NOMO-1 treated with dmso at 0.1 percent for 144 hours (cell line): Measurements from ENCODE around the gene TMEM245.

ENCODE experiments used
- DNase-seq: peaks from one replicate; lab custom pipeline; 2025; ENCODE audit not compliant: unreplicated experiment; lab: John Stamatoyannopoulos, UW

TMEM245 gene

DNA sequence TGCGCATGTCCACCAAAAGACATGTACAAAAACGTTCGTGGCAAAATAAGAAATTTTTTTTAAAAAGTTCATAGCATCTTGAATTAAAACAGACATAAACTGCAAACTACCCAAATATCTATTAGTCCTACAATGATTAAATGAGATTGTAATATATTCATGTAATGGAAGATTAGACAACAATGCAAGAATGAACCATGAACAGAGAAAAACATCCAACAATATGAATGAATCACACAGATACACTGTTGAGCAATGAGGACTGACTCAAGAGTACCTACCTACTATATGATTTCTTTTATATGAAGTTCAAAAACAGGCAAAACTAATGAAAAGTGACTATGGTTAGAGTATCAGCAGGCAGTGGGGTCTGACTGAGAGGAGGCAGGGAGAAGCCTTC lies 88.5 kb downstream of the TMEM245 start:
- DNase-seq: no peak

DNA sequence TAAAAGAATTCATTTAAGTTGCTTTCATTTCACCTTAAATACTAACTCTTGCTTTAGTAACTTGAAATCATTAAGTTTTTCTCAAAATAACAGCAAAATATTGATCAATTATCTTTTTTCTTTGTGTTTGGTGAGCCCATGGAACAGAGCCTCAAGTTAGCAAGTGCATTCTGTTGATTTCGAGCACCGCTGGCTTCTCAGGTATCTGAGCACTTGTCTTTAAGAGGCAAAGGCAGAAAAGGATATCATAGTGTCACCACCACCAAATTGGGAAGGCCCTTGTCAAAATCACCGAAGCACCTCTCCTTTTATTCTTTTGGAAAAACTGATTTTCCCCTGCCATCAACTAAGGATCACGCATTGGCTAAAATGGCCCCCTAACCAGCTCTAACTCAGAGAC lies 89.3 kb downstream of the TMEM245 start:
- no peak for DNase-seq

DNA sequence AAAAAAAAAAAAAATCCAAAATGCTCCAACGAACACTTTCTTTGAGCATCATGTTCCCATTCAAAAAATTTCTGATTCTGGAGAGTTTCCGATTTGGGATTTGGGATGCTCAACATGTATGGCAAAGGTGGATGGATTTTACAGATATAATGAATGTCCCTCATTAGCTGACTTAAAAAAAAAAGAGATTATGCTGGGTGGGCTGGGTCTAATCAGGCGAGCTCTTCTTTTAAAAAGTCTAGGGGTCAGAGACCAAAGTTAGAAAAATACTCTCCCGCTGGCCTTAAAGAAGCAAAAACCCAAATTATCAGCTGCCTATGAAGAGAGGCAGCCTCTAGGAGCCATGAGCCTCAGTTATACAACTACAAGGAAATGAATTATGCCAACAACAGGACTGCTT lies 91.3 kb downstream of the TMEM245 start:
- DNase-seq: no peak

DNA sequence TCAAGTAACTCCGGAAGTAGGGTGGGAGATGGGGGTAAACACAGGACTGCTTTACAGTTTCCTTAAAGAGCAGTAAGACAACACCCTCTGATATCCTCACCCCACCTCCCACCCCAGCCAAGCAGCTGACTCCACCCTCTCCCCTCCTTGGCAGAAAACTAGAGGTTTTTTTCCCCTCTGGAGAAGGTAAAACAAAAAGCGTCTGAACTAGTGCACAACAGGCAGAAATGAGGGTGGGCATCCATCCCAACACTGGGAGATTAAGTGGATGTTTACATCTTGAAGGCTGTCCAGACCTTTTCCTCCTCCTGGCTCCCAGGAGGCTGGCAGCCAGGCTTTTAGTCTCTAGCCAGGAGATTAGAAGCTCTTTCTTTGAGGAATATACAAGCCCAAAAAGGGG lies 92.6 kb downstream of the TMEM245 start:
- no peak for DNase-seq

DNA sequence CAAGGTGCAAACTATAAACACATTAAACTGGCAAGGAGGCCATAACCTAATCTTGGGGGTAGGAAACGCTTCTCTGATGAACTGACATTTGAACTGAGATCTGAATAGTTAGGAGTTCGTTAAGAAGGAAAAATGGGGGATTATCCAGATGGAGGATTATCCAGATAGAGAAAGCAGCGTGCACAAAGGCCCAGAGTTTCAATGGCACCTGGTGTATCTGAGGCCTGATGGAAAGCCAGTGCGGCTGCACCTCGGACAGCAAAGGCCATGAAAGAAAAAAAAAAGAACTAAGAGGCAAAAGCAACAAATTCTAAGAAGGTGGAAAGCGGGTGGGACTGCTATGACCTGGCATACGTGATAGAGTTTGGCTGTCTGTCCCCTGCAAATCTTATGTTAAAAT lies 93.4 kb downstream of the TMEM245 start:
- no peak for DNase-seq

DNA sequence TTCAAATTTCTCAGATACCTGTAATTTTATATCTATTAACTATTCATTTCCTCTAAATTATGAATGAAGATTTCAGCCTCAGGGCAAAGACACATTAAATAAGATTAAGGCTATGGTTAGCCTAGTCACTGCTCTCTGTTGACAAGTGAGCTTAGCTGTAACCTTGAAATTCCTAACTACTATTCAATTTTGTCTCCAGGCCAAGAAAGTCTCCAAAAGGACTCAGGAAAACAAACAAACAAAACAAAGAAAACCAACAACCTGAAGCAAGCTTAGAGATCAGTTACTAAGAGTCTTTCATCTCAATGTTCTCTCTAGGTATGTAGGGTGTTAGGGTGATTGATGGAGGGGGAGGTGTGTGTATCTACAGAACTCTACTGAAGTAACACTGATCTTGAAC lies 96.9 kb downstream of the TMEM245 start:
- DNase-seq: no peak

DNA sequence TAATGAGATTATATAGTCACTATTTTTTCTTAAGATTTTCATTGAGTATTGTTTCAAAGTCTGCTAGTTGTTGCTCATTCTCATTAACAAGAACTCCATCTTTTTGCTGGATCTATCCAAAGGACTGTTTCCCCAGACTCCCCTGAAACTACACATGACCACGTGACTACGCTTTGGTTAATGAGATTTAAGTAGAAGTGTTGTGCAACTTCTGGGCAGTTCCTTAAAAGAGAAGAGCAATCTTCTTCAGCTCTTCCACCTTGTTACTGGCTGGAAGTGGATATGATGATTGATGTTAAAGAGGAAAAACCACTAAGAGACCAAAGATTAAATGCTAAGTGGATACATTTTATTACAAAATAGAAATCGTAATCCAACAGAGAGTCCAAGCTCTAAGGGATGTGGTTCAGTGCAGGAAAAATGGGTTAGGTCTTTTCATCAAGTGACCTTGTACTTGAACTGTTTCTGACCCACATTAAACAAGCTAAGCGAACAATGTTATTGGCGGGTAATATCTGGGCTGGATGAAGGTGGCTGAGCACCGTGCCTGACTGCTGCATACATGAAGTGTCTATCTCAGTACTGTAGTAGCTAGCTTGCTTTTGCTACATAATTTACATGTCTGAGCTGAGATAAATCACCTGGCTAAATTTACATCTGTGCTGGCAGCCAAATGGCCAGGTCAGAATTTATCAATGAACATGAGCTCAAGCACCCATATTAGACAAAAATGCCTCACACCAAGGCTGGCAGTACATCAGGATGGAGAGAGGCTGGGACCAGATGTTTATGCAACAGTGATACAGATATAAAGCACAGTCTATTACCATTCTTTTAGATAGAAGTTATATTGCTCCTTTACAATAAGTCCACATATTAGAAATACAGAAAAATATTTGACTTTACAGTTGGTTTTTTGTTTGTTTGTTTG lies 98.9 kb downstream of the TMEM245 start:
- DNase-seq: peak; percentile 9

DNA sequence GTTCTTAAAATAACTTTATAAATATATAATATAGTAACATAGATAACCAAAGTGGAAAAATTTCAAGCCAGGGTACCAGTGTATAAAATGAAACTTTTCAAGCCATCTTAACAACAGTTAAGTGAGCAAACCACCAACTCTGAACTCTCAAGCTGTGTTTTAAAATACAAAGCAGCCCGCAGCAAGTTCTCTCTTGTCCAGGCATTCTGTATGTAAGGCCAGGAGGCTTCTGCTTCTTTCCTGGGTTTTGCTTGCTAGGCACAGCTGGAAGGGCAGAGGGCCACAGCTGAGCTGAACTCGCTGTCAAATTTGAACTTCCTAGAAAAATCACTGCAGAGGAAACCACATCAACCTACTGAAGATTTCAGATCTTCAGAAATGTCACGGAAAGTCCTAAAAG lies 99.6 kb downstream of the TMEM245 start:
- no peak for DNase-seq

DNA sequence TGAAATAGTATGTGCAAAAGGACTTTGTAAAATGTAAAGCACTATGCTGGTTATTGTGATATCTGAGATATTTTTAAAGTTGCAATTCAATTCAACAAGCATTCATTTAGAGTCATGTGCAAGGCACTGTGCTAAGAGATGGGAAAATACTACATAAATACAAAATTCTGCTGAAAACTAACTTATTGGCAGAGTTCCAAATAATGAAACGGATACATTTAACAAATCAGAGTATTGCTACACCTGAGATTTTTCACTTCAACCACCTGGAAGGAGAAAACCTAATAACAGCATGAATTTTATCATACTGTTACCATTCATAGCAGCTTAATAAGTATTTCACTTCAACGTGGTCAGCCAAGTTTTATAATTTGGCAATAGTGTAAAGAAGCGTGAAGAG lies 100.3 kb downstream of the TMEM245 start:
- DNase-seq: no peak

DNA sequence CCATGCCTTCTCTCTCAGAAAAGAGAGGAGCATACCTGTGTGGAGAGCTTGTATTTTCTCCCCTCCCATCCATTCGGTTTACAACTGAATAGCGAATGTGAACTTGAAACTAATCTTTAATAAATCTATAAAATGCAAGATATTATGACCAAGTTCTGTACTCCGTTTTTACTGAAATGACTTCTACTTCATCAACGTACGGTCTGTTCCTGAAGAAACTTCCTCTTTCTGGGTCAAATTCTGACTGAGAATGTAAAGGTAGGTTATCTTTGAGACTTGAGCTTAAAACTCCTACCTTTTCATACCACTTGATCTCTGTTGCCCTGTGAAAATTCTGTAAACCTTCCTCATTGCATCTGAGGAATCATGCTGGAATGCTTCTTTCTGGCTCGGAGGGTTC lies 102.3 kb downstream of the TMEM245 start:
- no peak for DNase-seq

DNA sequence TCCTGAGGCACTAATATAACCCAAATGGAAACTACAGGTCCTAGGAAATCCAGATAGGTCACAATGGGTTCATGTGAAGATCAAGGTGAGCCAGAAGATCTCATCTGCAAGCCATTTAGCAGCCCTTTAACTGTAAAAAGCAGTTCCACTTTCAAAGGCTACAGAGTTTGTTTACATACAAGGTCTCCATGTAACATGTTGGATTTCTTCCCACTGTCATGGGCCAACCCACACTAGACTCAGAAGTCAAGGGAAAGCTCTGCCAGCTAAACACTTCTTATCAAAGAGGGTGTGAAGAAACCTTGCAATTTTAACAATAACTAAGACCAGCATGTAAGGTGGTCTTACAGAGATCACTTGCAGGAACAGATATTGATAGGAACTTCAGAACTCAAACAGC lies 102.7 kb downstream of the TMEM245 start:
- DNase-seq: no peak

DNA sequence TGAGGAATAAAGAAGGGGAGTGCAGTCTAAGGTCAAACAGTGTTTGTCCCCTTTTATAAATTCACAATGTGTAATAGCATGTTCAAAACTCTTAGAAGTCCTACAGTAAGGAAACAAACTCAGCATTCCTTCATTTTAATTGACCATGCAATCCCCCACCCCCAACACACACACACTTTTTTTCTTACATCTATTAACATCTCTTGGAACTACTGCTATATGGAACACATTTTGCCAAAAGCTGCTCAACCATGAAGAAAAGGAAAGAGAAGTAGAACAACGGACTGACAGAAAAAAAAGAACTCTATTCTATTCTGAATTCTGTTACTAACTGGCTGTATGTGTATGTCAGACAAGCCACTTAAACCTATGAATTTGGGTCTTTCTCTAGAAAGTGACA lies 103.6 kb downstream of the TMEM245 start:
- no peak for DNase-seq

DNA sequence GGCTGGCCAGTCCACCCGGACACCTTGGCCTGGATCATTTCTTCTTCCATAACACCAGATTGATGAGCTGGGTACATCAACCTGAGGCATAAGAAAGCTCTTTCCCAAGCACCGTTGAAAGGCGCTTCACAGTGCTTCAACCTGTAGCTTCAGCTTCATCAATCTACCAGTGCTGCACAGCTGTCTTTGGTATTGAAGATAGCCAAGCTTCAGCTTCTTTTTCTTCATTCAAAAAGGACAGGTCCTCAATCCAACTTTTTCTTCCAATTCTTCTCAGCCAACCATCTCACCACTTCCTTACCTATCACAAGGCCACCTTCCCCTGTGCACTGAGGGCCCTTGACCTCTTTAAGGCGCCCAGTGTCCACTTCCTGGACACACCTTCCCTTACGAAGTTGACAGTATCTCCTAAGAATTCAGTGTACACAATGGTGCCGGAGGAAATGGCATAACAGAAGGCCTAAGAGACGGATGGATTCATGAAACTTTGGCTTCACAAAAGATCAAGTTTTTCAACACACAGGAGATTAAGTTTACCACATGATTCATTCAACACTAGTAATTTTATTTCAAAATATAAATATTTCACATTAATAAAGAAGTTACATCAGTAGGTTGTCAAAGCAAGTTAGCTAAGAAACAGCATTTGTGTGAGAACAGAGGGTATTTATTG lies 105.0 kb downstream of the TMEM245 start:
- DNase-seq: no peak

DNA sequence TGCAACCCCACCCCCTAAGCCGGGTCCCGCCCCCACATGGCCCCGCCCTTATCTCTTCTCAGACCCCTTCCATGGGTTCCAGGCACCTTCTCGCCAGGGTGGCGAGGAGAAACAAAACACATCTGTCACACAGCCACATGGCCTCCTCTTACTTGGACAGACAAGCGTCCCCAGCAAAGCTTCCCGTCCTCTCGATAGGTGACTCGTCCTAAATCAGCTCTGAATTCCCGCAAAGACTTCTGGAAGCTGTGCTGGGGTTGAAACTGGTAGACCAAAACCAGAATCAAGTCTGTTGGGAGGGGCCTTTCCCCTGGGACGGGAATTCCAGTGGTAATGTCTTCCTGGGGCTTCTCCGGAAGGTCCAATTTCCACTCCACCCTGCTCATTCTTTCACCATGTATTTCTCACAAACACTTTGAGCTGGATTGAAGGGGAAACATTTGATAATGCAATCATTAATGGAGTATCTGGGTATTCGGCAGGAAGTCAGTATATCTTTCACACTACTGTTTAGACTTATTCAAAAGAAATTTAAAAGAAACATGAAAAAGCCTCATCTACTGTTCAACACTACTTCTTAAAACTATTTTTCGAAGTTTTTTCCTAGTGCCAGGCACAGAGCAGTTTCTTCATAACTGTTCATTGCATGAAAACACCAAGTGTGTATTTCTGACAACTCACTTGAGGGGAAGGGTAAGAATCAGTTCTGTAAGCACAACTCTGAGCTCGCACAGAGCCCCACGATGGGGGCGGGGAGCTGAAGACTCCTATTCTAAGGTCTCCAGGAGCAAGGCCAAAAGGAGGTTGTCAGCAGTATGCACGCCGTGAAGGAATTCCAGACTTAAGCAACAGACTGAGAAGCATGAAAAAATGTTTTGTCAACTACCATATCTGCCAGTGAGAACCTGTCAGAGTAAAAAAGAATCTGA lies 105.8 kb downstream of the TMEM245 start:
- DNase-seq: no peak

DNA sequence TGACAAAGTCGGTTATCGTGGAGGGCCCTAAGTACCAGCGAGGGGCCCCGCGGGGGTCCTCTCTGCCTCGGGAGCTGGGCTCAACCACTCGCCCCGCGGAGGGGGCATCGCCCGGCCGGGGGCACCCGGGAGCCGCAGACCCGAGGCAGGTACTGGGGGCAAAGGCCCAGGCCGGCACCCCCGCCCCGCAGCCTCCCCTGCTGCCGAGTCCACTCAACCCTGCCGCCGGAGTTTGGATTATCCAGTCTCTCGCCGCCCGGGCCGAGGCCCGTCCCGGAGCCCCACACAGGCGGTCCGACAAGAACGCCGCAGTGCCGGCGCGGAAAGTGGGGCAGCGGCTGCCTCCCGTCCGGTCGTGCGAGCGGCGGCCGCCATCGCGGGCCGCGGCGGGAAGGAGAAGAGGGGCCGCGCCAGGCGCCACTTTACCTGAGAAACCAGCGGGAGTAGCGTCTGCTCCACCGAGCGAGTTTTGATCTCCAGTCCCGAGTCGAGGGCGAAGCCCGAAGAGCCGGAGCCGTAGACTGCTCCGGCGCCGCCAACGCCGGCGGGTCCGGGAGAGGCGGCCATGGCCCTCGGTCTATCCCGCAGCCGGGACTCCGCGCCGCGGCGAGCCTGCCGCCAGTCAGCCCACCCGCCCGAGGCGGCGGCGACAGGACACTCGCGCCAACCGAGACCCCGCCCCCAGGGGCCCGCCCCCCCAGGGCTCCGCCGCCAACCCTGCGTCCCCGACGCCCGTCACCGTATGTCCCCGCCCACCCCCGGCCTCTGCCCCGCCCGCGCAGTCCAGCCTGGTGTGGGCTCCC lies 106.7 kb downstream of the TMEM245 start, which contains the start of gene CTNNAL1:
CTNNAL1 (minus strand) TSS at position 624 of the 803 bp plus-strand sequence; CDS start at position 567, 57 bp downstream.
- peak; percentile 65 for DNase-seq

DNA sequence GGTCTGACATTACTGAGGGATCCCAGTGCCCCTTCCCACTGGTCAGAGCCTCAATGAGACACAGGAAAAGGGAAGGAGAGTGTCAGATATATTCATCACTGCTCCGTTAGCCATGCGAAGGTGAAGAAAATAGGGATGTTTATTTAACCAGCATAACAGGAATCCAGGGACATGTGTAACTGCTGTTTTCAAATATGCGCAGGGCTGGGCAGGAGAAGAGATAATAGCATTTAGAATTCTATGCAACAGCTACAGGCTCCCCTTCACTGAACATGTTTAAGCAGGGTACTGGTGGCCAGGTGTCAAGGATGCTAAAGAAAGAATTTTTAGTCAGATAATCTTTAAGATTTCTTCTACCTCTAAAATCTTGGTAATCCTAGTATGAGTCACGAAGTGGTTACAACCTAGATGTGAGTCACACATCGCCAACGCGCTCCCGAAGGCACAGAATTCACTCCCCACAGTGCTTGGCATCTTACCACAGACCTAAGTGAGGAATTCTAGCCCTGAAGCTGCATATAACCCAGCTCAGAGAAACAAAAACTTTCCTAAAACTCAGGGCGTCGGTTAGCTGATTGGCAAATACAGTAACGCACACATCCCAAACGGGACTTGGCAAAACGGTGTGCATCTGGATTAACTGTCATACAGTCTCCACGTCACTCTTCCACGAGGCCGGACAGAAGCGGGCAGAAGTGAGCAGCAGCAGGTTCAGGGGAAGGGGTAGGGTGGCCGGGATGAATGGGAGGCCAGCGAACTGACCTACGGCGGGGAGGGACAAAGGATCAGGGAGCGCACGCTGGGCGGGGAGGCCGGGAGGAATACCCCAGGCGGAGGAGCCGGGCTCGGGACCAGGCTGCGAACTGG lies 107.5 kb downstream of the TMEM245 start:
- DNase-seq: peak; percentile 10

DNA sequence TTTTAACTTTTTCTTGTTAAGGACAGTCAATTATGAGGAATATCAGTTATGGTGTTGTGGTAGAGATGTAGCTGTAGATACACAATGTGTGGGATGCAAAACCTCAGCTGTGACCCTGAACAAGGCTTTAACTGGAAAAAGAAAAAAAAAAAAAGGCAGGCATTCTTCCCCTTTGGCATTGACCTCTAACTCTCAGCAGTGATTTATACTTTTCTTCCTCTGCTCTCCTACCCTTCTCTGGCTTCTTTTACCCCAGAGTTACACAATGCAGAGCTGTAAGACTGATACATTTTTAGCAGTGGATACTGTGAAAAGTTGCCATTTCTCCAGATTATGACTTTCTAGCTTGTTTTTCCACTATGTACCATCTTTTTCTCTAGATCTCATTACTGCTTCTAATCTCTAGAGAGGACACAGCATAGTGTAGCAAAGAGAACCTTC lies 108.5 kb downstream of the TMEM245 start:
- DNase-seq: no peak

DNA sequence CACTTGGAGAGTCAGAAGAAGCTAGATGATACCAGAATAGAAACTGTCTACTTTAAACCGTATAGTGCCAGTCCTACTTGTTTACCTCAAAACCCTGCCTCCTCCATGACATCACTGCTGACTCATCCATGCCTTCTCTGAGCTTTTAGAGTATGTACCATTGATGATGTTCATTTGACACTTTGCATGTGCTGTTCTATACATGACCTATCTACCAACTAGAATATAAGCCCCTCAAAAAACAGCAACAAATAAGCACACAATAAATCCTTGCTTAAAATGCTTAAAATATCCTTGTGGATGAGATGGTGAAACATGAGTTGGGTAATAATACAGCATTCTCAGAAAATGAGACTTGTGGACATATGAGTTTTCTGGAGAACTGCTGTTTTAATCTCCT lies 109.0 kb downstream of the TMEM245 start:
- no peak for DNase-seq

DNA sequence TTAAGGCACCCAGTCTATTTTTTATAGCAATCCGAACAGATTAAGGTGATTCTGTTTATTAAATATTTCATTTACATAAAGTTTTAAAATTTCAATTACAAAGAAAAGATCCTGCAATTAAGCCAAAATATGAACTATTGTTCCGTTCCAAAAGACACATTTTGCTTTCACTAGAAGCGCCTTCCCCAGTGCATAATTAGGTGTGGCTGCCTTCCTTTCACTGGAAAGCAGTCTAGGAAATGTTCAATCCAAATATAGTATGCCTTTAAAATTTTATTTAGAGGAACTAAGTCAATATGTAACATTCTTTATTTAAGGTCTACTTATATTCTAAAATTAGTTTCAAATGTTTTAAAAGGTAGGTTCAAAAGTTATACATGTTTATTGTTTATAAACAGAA lies 114.1 kb downstream of the TMEM245 start:
- no peak for DNase-seq
